ENCODE measurements around the gene VPS8.

VPS8 gene

GRCh38 chr3:184771301-184772127 is 40.5 kb upstream of the VPS8 start:
- TF ChIP-seq TCF12 (IDR thresholded peaks at IDR 0.05; ENCODE audit: low read depth) = no peak
- TF ChIP-seq EP300 (IDR thresholded peaks at IDR 0.05; ENCODE audit: borderline replicate concordance) = no peak
- TF ChIP-seq USF1 (IDR thresholded peaks at IDR 0.05) = no peak
- TF ChIP-seq RAD21 (IDR thresholded peaks at IDR 0.05; ENCODE audit: low read depth) = no peak
- no peak for TF ChIP-seq NFIC (IDR thresholded peaks at IDR 0.05)
- TF ChIP-seq CEBPB (IDR thresholded peaks at IDR 0.05) = no peak
- TF ChIP-seq YY1 (IDR thresholded peaks at IDR 0.05; ENCODE audit: low read depth) = no peak

GRCh38 chr3:184772667-184773272 is 39.2 kb upstream of the VPS8 start:
- TF ChIP-seq CREB1 (IDR thresholded peaks at IDR 0.05; ENCODE audit: low read depth) (no peak), MAX (IDR thresholded peaks at IDR 0.05) (no peak), CEBPB (IDR thresholded peaks at IDR 0.05) (no peak), EP300 (IDR thresholded peaks at IDR 0.05; ENCODE audit: borderline replicate concordance) (no peak), RAD21 (IDR thresholded peaks at IDR 0.05; ENCODE audit: low read depth) (no peak), TCF12 (IDR thresholded peaks at IDR 0.05; ENCODE audit: low read depth) (no peak), REST (IDR thresholded peaks at IDR 0.05; ENCODE audit: low read depth) (no peak), USF1 (IDR thresholded peaks at IDR 0.05) (no peak), TAF1 (IDR thresholded peaks at IDR 0.05; ENCODE audit: low read depth) (no peak), TEAD4 (IDR thresholded peaks at IDR 0.05) (no peak), ZBTB7A (IDR thresholded peaks at IDR 0.05; ENCODE audit: low read depth) (no peak), YY1 (IDR thresholded peaks at IDR 0.05; ENCODE audit: low read depth) (no peak), FOXM1 (IDR thresholded peaks at IDR 0.05; ENCODE audit: borderline replicate concordance, low read depth) (no peak), NFIC (IDR thresholded peaks at IDR 0.05) (no peak), EGR1 (IDR thresholded peaks at IDR 0.05) (no peak)

- no peak for TF ChIP-seq YY1 (IDR thresholded peaks at IDR 0.05; ENCODE audit: low read depth)
- TF ChIP-seq TEAD4 (IDR thresholded peaks at IDR 0.05) = no peak
- TF ChIP-seq EP300 (IDR thresholded peaks at IDR 0.05; ENCODE audit: borderline replicate concordance) = no peak
- TF ChIP-seq RAD21 (IDR thresholded peaks at IDR 0.05; ENCODE audit: low read depth) = no peak
- no peak for TF ChIP-seq FOXM1 (IDR thresholded peaks at IDR 0.05; ENCODE audit: borderline replicate concordance, low read depth)
Measured at GRCh38 chr3:184773283-184774186, 38.4 kb upstream of the VPS8 start.

- TF ChIP-seq RAD21 (IDR thresholded peaks at IDR 0.05; ENCODE audit: low read depth) (no peak), CEBPB (IDR thresholded peaks at IDR 0.05) (no peak)
Measured at GRCh38 chr3:184776916-184777315, 35.0 kb upstream of the VPS8 start.

- TF ChIP-seq TEAD4 (IDR thresholded peaks at IDR 0.05) = no peak
- TF ChIP-seq EGR1 (IDR thresholded peaks at IDR 0.05) = no peak
- TF ChIP-seq RAD21 (IDR thresholded peaks at IDR 0.05; ENCODE audit: low read depth) = peak; percentile 98
- no peak for TF ChIP-seq ZBTB7A (IDR thresholded peaks at IDR 0.05; ENCODE audit: low read depth)
- peak; percentile 7; the same call in 1 of the 2 replicates for TF ChIP-seq CEBPB (IDR thresholded peaks at IDR 0.05)
Measured at GRCh38 chr3:184777566-184778356, 34.2 kb upstream of the VPS8 start.

- no peak for TF ChIP-seq TAF1 (IDR thresholded peaks at IDR 0.05; ENCODE audit: low read depth)
- TF ChIP-seq EGR1 (IDR thresholded peaks at IDR 0.05) = no peak
- TF ChIP-seq REST (IDR thresholded peaks at IDR 0.05; ENCODE audit: low read depth) = no peak
- no peak for TF ChIP-seq NFIC (IDR thresholded peaks at IDR 0.05)
- TF ChIP-seq RAD21 (IDR thresholded peaks at IDR 0.05; ENCODE audit: low read depth) = no peak
- no peak for TF ChIP-seq CREB1 (IDR thresholded peaks at IDR 0.05; ENCODE audit: low read depth)
- TF ChIP-seq MAX (IDR thresholded peaks at IDR 0.05) = no peak
Measured at GRCh38 chr3:184778426-184779332, 33.3 kb upstream of the VPS8 start.
